Upper lobe of left lung (tissue), 6 donors: ENCODE data around the gene WDR49. TPM values are rescaled to one million over a fixed set of nuclear protein-coding genes. Genes with fewer than 3 reads are reported as not detected.

ENCODE experiments used
- ATAC-seq, 2 donors: fragments of 200-7000 bp; cut with Tn5 transposase; one replicate each; pipeline ENCODE4 v1.9.1; 2022; ENCODE audit warnings: mild to moderate bottlenecking in 2 of 2, moderate library complexity in 2 of 2; ENCODE audit not compliant: low FRiP score in 2 of 2
- DNase-seq, 2 donors: peaks; one replicate each; pipeline ENCODE4 v3.0.0-alpha.2; 2019 to 2020
- H3K27ac ChIP-seq, 4 donors: fragments of 200-600 bp; sonication (generic); one replicate each; pipeline ENCODE4 v1.5.1; 2016 to 2019
- H3K27me3 ChIP-seq, 4 donors: fragments of 200-600 bp; sonication (generic); one replicate each; pipeline ENCODE4 v1.5.1; 2017 to 2019
- H3K36me3 ChIP-seq, 4 donors: fragments of 200-600 bp; sonication (generic); one replicate each; pipeline ENCODE4 v1.5.1; 2016 to 2019
- H3K4me1 ChIP-seq, 4 donors: fragments of 200-600 bp; sonication (generic); one replicate each; pipeline ENCODE4 v1.5.1; 2018 to 2019
- H3K4me3 ChIP-seq, 4 donors: fragments of 200-600 bp; sonication (generic); one replicate each; pipeline ENCODE4 v1.5.1; 2017 to 2019; ENCODE audit warnings: mild to moderate bottlenecking in 2 of 4, moderate library complexity in 1 of 4
- H3K9me3 ChIP-seq, 4 donors: fragments of 200-600 bp; sonication (generic); one replicate each; pipeline ENCODE4 v1.5.1; 2018 to 2019
- CTCF ChIP-seq, 6 experiments: fragments of 450-650 bp in 4 of 6; fragments of 200-600 bp in 2 of 6; sonication (generic) in 2 of 6; IDR thresholded peaks; one replicate each; pipeline ENCODE4 v1.5.1; 2016 to 2019; ENCODE audit warnings: antibody characterized with exemption in 6 of 6
- EP300 ChIP-seq, 4 donors: sonication (generic); formaldehyde crosslinking; IDR thresholded peaks; one replicate each; pipeline ENCODE4 v1.5.1; 2017; ENCODE audit warnings: antibody characterized with exemption in 4 of 4, control low read depth in 2 of 4
- POLR2A ChIP-seq, 4 donors: fragments of 450-650 bp; IDR thresholded peaks; one replicate each; pipeline ENCODE4 v1.5.1; 2016 to 2017; ENCODE audit warnings: antibody characterized with exemption in 4 of 4, mild to moderate bottlenecking in 2 of 4
- POLR2AphosphoS5 ChIP-seq, 2 donors: sonication (generic); formaldehyde crosslinking; IDR thresholded peaks; one replicate each; pipeline ENCODE4 v1.5.1; 2017; ENCODE audit warnings: antibody characterized with exemption in 2 of 2
- WGBS, 2 donors: methylation state at CpG; one replicate each; pipeline ENCODE4 v1.1.5; 2017 to 2018; 5-methylcytosine and 5-hydroxymethylcytosine counted together
- total RNA-seq, 6 donors: library from RNA; depleted of rRNA in 4 of 6; stranded (reverse); fragments of >200 nt in 4 of 6; gene quantifications; one replicate each; pipeline versions ENCODE4 v1.1.0 to v1.2.1, GENCODE V29; 2016 to 2021
- donor health status: DM: no; HTN: no; CAD: no; lungs with moderate emphysema.
- donor health status: DM: no; HTN: yes; CAD: no; lungs with severe emphysema.

The WDR49 gene
- total RNA-seq, 6 donors from 2014 or later: 2.6 to 37.3 (median 11.8) TPM

GRCh38 chr3:167507954-167508353 is 145.8 kb downstream of the WDR49 start:
- H3K4me1 ChIP-seq: no peaks in the 10 kb centered on the region
- TF ChIP-seq POLR2AphosphoS5 (IDR thresholded peaks at IDR 0.05): no peak
- no peak for TF ChIP-seq EP300 (IDR thresholded peaks at IDR 0.05)
- no peak for TF ChIP-seq CTCF (IDR thresholded peaks at IDR 0.05)
- TF ChIP-seq POLR2A (IDR thresholded peaks at IDR 0.05): no peak
- ATAC-seq (no peak), DNase-seq (no peak)
- no peaks in the 10 kb centered on the region for H3K36me3 ChIP-seq
- WGBS, 2 donors: 90 to 96% methylated on average over 1 of the region's 1 CpG
- no peaks in the 10 kb centered on the region for H3K9me3 ChIP-seq
- no peak overlapping the region for H3K27ac ChIP-seq
- no peak overlapping the region for H3K4me3 ChIP-seq
- no peaks in the 10 kb centered on the region for H3K27me3 ChIP-seq

- no peaks in the 10 kb centered on the region for H3K4me1 ChIP-seq
- no peak overlapping the region for H3K4me3 ChIP-seq
- no peaks in the 10 kb centered on the region for H3K9me3 ChIP-seq
- ATAC-seq (no peak), DNase-seq (no peak)
- TF ChIP-seq POLR2A (IDR thresholded peaks at IDR 0.05): no peak
- no peak for TF ChIP-seq CTCF (IDR thresholded peaks at IDR 0.05)
- no peak for TF ChIP-seq EP300 (IDR thresholded peaks at IDR 0.05)
- no peak for TF ChIP-seq POLR2AphosphoS5 (IDR thresholded peaks at IDR 0.05)
- no peaks in the 10 kb centered on the region for H3K27me3 ChIP-seq
- H3K27ac ChIP-seq: no peak overlapping the region
- WGBS, 2 donors: 62 to 79% methylated on average over 2 of the region's 2 CpGs
- H3K36me3 ChIP-seq: no peaks in the 10 kb centered on the region
These were observed 151.3 kb downstream of the WDR49 start for GRCh38 chr3:167502401-167502800.

DNA sequence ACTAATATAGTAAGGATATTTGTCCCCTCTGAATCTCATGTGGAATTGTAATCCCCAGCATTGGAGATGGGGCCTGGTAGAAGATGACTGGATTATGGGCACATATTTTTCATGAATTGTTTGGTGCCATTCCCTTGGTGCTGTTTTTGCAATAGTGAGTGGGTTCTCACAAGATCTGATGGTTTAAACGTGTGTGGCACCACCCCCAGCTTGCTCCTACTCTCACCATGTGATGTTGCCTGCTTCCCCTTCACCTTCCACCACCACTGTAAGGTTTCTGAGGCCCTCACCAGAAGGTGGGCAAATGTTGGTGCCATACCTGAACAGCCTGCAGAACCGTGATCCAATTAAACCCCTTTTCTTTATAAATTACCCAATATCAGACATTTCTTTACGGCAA is 151.8 kb downstream of the WDR49 start:
- no peak for DNase-seq
- no peaks in the 10 kb centered on the region for H3K9me3 ChIP-seq
- H3K4me3 ChIP-seq: no peak overlapping the region
- WGBS, 2 donors: 64 to 67% methylated on average over 3 of the region's 3 CpGs
- no peak for ATAC-seq
- TF ChIP-seq CTCF (IDR thresholded peaks at IDR 0.05): no peak
- no peak for TF ChIP-seq POLR2AphosphoS5 (IDR thresholded peaks at IDR 0.05)
- no peak for TF ChIP-seq EP300 (IDR thresholded peaks at IDR 0.05)
- no peak for TF ChIP-seq POLR2A (IDR thresholded peaks at IDR 0.05)
- no peaks in the 10 kb centered on the region for H3K4me1 ChIP-seq
- no peak overlapping the region for H3K27ac ChIP-seq
- H3K36me3 ChIP-seq: no peaks in the 10 kb centered on the region
- no peaks in the 10 kb centered on the region for H3K27me3 ChIP-seq

GRCh38 chr3:167497903-167498302 is 155.8 kb downstream of the WDR49 start:
- Histone ChIP-seq H3K27ac (no peak overlapping the region), H3K9me3 (no peaks in the 10 kb centered on the region), H3K36me3 (no peaks in the 10 kb centered on the region), H3K27me3 (no peaks in the 10 kb centered on the region), H3K4me3 (no peak overlapping the region), H3K4me1 (no peaks in the 10 kb centered on the region)
- ATAC-seq (no peak), DNase-seq (no peak)
- TF ChIP-seq CTCF (IDR thresholded peaks at IDR 0.05) (no peak), POLR2AphosphoS5 (IDR thresholded peaks at IDR 0.05) (no peak)
- WGBS, 2 donors: 91 to 92% methylated on average over 7 of the region's 7 CpGs

- DNase-seq: no peak
- WGBS, 2 donors: 68 to 69% methylated on average over 3 of the region's 3 CpGs
- TF ChIP-seq EP300 (IDR thresholded peaks at IDR 0.05) (no peak), POLR2A (IDR thresholded peaks at IDR 0.05) (no peak), POLR2AphosphoS5 (IDR thresholded peaks at IDR 0.05) (no peak), CTCF (IDR thresholded peaks at IDR 0.05) (no peak)
- H3K4me3 ChIP-seq: no peak overlapping the region
- no peaks in the 10 kb centered on the region for H3K4me1 ChIP-seq
- no peaks in the 10 kb centered on the region for H3K9me3 ChIP-seq
- no peaks in the 10 kb centered on the region for H3K27me3 ChIP-seq
- ATAC-seq: no peak
- H3K27ac ChIP-seq: no peak overlapping the region
- H3K36me3 ChIP-seq: no peaks in the 10 kb centered on the region
These were observed 160.5 kb downstream of the WDR49 start for GRCh38 chr3:167493244-167493643.
